Hematopoietic multipotent progenitor cell treated with erythropoietin and hydrocortisone succinate and interleukin-3 and kit ligand, for 17 days (in vitro differentiated cells): ENCODE measurements around the gene ANKRD13D.

ENCODE experiments used
- DNase-seq: peaks from one replicate; pipeline ENCODE4 v3.0.0-alpha.2; 2015; ENCODE audit warnings: low spot score

ANKRD13D gene

GRCh38 chr11:67303132-67303834, 14.2 kb downstream of the ANKRD13D start, which contains the start of gene SSH3:
TSS of gene SSH3 (plus strand) at chr11:67303530. CDS start at chr11:67303626, 96 bp downstream.
- DNase-seq: peak; percentile 55

DNA sequence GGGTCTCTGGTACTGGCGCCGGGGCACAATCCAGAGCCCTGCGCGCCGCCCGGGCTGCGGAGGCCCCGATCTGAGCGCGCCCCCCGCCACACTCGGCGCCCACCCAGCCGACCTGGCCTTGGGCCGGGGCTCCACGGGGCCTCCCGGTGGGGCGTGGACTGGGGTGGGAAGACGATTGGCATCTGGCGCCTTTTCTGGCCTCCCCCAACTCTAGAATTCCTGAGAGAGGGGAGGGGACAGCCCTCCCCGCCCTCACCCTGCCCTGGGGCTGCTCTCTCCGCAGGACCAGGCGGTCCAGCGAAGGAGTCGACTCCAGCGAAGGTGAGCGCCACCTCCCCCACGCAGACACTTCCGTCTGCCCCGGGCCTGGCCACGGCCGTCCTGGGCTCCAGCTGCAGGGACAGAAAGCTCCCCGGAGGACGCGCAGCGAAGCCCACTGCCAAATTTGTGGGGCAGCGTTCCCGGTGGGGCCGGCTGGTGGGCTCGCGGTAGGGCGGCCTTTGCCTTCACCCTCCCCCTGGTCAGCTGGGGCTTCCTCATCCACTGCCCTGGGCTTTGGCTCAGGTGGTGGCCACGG, 14.8 kb downstream of the ANKRD13D start:
- no peak for DNase-seq

DNA sequence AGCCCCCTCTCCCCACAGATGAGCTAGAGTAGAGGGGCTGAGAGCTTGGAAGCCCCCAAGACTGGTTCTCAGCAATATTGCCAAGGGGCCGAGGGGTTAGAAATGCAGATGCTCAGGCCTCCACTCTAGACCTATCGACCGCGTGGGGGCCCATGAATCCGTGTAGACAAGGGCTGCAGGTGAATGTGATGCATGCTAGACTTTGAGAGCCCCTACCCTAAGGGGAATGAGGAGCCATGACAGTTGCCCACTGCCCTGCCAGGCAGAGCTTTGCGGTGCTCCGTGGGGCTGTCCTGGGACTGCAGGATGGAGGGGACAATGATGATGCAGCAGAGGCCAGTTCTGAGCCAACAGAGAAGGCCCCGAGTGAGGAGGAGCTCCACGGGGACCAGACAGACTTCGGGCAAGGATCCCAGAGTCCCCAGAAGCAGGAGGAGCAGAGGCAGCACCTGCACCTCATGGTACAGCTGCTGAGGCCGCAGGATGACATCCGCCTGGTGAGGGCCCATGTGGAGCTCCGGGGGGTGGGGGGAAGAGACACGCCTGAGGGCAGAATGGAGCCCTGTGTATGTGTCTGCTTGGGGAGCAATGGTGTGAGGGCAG, 15.5 kb downstream of the ANKRD13D start:
- DNase-seq: no peak

DNA sequence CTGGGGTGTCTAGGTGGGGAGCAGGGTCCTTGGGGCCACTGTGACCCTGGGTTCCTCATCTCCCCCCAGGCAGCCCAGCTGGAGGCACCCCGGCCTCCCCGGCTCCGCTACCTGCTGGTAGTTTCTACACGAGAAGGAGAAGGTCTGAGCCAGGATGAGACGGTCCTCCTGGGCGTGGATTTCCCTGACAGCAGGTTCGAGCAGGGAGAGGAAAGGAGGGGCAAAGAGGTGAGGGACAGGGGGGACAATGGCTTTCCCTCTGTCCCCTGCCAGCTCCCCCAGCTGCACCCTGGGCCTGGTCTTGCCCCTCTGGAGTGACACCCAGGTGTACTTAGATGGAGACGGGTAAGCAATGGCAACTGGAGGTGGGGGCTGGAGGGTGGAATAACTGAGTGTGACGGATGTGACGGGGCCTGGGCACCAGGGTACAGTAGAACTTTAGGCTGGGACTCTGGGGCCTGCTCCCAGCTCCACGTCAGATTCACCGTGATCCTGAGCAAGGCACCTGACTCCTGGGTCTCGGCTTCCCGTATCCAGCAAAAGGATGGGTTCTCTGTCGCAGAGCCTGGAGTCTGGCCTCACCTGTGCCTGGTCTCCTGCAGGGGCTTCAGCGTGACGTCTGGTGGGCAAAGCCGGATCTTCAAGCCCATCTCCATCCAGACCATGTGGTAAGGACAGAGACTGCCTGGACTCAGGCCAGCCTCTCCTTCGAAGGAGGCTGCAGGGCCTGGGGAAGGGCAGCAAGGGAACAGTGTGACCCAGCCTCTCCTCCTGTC, 17.9 kb downstream of the ANKRD13D start:
- DNase-seq: no peak

GRCh38 chr11:67307545-67308001, 18.5 kb downstream of the ANKRD13D start:
- no peak for DNase-seq

GRCh38 chr11:67308031-67308866, 19.1 kb downstream of the ANKRD13D start:
- DNase-seq: no peak

DNA sequence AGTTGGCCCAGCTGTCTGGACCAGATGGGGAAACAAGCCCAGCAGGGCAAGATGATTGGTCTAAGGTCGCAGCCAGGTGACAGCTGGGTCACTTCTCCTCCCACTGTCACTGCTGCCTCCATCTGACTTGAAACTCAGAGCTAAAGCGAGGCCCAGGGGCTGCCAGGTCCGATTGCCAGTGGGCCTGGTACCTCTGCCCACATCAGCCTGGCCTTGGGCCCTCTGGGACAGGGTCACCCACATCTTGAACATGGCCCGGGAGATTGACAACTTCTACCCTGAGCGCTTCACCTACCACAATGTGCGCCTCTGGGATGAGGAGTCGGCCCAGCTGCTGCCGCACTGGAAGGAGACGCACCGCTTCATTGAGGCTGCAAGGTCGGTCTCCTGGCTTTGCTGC, 20.1 kb downstream of the ANKRD13D start:
- no peak for DNase-seq

- no peak for DNase-seq
Observed at GRCh38 chr11:67309661-67310061, 20.6 kb downstream of the ANKRD13D start.

DNA sequence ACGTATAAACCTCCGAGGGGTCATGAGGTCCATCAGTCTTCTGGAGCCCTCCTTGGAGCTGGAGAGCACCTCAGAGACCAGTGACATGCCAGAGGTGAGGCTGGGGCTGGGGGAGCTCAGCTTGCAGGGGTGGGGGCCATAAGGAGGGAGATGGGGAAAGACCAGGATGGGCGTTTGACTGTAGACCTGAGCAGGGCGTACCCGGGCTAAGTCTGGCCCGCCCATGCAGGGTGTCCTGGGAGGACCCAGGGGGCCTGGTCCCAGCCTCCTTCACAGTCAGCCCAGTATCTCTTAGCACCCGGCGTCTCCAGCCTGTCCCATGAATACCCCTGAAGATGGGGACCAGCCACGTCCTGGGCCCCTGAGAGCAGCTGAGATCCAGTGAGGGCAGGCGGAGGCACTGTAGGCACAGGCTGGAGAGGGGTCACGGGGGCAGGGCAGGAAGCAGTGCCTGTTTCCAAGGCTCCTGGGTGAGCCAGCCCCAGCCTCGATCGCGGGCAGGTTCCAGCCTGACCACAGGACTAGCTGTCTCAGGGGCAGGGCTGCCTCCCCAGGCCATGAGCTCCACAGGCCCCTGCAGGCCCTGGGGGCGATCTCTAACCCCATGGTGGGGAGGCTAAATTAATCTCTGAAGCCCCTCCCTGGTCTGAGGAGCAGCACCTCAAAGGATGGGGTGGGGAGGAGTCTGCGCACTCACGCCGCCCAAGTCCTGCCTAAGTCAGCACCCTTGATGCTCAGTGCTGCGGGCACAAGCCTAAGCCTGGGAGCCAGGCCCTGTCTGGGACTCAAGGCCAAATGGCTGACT, 21.3 kb downstream of the ANKRD13D start:
- no peak for DNase-seq

- DNase-seq: no peak
Observed at GRCh38 chr11:67311051-67311555, 22.0 kb downstream of the ANKRD13D start.

DNA sequence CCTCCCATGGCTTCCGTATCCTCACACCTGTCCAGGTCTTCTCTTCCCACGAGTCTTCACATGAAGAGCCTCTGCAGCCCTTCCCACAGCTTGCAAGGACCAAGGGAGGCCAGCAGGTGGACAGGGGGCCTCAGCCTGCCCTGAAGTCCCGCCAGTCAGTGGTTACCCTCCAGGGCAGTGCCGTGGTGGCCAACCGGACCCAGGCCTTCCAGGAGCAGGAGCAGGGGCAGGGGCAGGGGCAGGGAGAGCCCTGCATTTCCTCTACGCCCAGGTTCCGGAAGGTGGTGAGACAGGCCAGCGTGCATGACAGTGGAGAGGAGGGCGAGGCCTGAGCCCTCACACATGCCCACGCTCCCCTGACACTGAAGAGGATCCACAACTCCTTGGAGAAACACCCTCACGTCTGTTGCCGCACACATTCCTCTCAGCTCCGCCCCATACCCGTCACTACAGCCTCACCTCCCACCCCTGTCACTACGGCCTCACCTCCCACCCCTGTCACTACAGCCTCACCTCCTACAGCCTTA, 22.5 kb downstream of the ANKRD13D start:
- DNase-seq: no peak

DNA sequence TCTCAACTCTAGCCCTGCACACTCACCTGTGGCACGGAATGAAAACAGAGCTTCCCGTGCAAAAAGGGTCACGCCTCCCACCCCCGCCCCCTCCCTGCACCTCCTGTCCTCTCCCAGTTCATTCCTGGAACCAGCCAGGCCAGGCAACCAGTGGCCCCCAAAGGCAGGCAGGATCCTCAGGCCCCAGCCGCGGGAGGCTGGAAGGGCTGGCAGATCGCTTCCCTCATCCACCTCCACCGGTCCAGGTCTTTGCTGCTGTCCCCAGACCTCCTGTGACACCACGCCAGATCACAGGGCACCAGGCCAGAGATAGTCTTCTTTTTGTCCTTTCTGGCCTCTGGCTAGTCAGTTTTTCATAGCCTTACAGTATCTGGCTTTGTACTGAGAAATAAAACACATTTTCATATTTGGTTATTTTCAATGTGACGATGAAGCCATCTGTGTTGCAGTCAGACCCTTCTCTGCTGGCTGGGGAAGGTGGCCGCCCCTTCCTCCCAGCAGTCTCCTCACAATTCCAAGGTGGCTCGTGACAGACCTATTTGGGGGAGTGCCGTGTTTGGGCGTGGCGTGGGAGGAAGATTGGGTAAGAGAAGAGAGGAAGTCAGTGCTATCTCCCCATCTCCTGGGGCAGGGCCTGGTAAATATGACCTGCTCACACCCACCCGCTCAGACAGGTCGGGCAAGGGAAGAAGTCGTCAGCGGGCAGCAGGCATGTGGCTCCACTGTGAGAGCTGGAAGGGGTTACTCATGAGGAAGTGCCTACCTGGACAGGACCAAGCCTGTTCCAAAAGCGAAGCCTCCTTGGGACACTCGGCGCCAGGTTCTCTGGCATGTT, 23.3 kb downstream of the ANKRD13D start:
- DNase-seq: peak; percentile 21

GRCh38 chr11:67313125-67313890, 24.2 kb downstream of the ANKRD13D start:
- no peak for DNase-seq

GRCh38 chr11:67314218-67314617, 25.1 kb downstream of the ANKRD13D start:
- DNase-seq: no peak

DNA sequence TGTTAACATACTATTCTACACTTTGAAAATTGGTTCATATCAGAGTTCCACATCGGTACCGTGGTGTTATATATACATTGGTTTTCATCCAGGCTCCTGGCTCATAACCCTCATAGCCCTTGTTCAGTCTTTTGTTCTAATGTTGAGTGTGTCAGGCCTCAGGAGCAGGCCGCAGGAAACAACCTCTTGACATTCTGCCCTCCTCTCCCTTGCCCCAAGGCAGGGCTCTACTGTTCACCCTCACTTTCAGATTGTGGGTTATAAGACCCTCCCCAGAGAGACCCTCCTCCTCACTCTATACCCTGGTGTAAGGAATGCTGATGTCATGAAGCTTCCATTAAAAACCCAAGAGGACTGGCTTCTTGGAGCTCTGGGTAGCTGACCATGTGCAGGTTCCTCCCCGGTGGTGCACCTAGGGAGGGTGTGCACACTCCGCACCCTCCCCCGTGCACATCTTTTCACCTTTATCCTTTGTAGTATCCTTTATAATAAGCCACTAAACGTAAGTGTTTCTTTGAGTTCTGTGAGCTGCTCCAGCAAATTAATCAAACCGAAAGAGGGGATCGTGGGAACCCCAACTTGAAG, 26.3 kb downstream of the ANKRD13D start:
- no peak for DNase-seq

DNA sequence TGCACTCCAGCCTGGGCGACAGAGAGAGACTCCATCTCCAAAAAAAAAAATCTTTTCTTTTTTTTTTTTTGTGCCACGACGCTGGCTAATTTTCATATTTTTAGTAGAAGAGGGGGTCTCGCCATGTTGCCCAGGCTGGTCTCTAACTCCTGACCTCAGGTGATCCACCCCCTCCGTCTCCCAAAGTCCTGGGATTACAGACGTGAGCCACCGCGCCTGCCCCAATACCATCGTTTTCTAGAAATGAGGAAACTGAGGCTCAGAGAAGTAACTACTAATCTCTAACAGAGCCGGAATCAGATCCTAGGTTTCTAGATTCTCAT, 27.7 kb downstream of the ANKRD13D start:
- no peak for DNase-seq

GRCh38 chr11:67317205-67317887, 28.2 kb downstream of the ANKRD13D start:
- peak; percentile 100 for DNase-seq
